Inferior parietal cortex (tissue), 1 donor: Measurements from ENCODE around the gene KDM5C.

Source experiments
- DNase-seq: peaks from one replicate; pipeline ENCODE4 v3.0.0-alpha.2; 2016; ENCODE audit errors: extremely low spot score

Gene KDM5C

DNA sequence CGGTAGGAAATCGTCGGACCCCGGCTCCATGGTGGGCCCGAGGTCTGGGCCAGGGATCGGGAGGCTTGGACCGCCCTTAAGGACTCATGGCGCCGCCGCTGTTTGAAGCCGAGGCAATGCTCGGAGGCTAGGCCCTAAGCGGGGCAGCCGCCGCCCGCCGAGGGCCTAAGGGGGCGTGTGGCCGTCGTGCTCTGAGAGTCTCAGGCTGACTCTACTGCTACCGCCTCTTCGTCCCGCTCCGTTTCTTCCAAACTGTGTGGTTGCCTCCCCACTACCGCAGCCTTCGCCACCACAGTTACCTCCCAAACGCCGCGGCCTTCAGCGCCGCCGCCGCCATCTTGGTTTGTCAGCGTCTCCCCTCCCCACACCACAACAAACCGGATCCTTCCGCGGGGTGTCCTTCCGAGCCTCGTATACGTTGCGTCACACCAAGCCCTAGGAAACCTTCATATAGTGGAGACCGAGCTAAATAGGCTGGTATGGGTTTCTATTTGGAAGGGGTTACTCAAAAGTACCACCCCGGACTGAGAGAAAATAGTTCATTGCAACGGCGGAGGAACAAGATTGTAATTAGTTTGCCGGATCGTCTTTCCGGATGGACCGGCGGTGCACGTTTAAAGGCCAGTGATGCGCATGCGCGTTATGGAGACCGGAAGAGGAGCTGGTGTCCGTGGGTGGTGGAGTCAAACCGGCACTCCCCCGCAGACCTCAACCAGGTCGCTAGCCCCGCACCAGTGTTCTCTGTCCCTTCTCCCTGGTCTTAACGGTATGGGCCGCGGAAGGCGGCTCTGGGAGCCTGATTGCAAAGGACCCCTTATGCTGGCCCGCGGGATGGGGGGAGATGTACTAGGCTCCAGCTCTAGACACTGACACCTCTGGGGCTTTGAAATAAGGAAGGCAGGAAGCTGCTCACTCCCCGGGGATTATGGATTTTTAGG is at the start of gene KDM5C:
KDM5C (minus strand) TSS at position 348 of the 938 bp plus-strand sequence; CDS start at position 30, 318 bp downstream.
- peak; percentile 87 for DNase-seq

DNA sequence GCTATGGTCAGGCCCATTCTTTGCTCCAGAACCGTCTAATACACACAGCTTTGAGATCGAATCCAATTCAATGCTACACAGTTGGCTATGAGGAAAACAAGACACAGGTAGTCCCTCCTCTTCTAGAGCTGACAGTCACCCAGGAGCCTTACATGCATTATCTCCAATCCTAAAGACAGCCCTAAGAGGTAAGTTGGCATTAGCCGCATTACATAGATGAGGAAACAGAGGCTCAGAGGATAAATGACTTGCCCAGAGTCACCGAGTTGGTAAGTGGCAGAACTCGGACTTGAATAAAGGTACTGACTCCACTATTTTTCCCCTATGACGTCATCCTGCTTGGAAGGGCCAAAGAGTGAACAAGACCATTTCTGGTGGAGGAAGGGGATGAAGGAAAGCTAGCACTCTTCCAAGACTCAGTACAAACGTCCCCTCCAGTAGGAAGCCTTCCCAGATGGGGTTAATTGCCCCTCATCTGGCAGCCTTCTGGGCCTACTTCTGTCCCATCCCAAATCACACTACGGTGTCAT is 47.9 kb upstream of the KDM5C start:
- no peak for DNase-seq

DNA sequence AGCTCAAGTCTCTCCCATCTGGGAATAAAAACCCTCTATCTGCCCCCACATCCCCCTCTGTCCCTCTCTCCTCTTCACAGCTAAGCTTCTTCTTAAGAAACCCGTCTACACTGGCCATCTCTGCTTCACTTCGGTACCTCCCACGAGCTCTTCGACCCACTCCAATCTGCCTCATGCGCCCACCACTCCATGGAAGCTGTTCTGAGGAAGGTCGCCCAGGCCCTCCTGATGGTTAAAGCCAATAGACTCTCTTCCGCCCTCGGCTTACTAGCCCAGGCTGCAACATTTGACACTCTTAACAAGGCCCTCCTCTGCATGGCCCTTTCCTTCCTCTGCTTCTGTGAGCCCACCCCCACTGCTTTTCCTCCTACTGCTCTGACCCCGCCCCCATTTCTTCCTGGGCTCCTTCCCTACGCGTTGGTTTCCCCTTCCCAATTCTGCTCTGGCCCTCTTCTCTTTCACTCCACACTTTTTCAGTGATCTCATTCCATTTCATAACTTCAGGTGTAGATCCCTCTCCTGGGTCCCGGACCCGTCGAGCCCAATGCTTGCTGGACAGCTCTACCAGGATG is 44.6 kb upstream of the KDM5C start:
- DNase-seq: no peak

- DNase-seq: no peak
These were observed 43.2 kb upstream of the KDM5C start for GRCh38 chrX:53268173-53268572.

- no peak for DNase-seq
These were observed 41.9 kb upstream of the KDM5C start for GRCh38 chrX:53266914-53267313.

DNA sequence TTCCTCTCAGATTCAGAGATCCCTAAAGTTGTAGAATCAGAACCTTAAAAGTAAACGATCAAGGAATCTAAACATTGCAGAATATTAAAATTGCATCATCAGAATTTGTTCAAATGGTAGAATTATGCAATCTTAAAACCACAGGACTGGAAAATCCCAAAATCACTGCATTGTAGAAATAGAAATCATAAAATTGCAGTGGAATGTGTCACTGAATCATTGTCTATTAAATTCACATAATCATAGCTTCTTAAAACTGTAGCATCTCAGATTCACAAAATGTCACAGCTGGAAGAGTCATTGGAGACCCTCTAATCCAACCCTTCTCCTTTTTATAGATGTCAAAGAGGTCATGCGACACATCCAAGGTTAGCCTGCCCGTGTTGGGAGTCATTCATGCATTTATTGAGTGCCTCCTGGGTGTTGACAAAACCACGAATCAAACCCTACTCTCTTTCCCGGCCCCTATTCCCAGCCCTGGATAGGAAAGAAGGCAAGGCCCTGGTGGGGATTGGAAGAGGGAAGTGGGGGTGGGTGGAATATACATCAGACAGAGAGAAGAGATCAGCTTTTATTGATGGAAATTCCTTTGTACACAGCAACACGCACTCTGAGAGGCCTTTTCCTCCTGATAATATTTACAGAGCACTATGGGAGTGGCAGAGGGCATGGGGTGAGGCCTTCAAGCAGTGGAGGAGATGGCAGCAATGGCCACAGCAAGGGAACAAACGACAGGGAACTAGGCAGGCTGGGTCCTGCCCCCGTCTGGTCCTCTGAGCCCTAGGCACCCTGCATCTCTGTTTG is 41.0 kb upstream of the KDM5C start:
- DNase-seq: no peak

DNA sequence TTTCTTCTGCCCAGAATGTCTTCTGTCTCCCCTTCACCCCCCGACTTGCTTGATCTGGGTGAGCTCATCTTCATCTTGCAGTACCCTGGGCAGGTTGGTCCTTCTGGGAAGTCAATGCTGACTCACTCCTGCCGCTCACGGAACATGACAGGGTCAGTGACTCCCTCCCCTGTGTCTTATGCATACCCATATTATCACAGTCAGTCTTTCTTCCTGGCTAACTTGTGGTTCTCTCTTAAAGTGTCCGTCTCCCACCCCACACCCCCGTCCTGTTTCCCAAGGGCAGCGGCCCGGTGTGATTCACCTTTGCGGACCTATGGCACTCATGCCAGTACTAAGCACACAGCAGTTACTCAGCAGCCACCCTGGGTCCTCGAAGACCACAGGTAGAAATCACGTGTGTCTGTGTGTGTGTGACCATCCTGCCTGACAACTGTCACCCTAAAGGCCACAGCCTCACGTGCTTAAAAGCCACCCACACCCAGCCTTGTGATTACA is 38.6 kb upstream of the KDM5C start:
- DNase-seq: no peak

DNA sequence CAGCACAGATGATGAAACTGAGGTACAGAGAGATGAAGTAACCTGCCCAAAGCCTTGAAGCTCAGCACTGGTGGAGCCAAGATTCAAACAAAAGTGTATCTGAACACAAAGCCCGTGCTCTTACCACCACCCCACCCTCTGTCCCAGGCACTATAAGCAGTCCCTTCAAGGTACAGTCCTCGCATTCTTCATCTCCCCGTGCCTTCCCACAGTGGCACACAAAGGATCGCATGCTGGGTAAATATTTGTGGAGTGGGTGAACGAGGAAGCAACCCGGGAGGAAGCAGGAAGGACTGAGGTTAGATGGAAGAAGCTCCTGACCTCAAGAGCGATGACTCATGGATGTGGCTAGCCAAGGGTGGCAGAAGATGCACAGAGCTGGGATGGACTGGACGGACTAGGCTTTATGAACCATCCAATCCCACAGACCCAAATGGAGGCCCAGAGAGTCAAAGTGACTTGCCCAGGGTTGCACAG is 37.9 kb upstream of the KDM5C start:
- no peak for DNase-seq

- DNase-seq: no peak
These were observed 37.3 kb upstream of the KDM5C start for GRCh38 chrX:53262189-53262917.

DNA sequence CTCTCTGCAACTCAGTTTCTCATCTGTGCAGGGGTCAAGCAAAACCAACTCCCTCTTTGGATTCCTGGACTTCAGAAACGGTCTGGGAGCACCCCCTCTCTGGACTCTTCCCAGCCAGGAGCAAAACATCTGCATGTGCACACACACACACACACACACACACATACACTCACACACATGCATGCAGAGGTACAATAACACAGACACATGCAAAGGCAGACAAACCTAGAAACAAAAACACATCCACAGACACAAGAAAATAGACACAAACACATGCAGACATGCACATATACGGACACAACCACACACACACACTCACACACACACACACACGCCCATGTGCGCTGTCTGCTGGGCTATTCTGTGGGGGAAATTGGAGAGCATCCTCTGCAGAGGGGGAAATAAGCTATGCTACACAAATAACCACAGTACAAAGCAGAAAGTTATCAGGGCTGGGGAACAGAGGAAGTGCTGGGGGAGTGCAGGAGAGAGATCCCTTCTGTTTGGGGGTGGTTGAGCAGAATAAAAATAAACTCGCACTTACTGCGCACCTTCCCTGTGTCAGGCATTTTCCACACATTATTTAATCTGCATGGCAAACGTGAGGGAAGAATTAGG is 36.5 kb upstream of the KDM5C start:
- DNase-seq: no peak

DNA sequence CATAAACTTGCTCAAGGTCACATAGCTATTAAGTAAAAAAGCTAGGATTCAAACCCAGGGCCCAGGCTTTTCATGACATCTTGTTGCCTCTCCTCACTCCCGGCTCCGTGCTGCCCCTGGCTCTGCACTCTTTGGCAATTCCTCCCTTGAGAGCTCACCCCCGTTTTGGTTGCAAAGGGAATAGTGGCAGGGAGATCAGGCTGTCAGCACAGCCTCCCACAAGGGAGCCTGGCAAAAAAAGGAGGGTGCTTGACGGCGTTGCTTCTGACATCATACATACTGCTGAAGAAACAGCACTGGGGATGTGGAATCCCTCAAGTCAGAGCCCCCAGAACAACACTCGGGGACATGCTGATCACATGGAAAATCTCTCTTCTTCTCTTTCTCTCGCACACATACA is 35.8 kb upstream of the KDM5C start:
- no peak for DNase-seq

DNA sequence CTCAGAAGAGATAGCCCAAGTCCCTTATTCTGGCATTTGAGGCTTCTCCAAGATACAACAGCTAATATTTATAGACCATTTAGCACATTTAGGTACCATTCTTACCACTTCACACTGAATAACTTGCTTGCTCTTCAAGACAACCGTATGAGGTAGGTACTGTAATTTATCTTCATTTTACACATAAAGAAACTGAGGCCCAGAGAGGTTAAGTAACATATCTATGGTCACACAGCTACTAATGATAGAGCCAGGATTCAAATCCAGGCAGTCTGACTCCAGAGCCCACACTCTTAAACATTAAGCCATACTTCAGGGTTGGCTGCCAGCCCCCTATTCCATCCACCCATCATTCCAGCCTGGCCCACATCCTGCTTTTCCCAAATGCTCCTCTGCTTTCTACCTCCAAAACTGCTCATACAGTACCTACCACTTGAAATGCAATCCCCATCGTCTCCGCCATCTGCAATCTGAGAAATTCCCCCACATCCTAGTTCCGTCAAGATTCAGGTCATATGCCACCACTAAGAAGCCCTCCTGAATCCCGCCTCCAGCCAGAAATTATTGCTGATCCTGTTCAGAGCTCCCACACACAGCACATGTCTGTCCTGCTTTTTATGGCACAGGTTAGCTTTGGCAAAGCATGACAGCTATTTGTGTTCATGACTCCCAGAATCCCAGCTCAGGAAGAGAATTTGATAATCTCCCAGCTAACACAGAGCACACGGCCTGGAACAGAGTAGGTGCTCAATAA is 32.8 kb upstream of the KDM5C start:
- no peak for DNase-seq

DNA sequence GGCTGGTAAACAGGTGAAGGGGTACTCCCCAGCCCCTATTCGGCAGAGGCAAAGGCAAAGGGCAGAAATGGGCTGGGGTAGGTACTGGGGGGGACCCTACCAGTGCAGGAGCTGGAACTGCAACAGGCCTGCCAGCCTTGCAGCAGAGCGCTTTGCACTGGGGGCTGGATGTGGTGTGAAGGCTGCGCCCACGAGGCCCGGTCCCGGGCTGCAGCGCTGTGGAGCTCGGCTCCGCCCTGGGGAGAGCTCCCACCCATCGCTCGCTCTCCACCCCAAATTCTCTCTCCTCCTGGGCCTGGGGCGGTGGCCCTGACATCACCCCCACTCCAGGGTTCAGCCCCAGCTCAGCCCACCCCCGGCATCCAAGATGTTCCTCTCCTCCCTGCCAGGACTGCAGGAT is 32.2 kb upstream of the KDM5C start:
- no peak for DNase-seq

- DNase-seq: no peak
These were observed 31.5 kb upstream of the KDM5C start for GRCh38 chrX:53256446-53257041.

GRCh38 chrX:53255738-53256191 is 30.8 kb upstream of the KDM5C start:
- no peak for DNase-seq

DNA sequence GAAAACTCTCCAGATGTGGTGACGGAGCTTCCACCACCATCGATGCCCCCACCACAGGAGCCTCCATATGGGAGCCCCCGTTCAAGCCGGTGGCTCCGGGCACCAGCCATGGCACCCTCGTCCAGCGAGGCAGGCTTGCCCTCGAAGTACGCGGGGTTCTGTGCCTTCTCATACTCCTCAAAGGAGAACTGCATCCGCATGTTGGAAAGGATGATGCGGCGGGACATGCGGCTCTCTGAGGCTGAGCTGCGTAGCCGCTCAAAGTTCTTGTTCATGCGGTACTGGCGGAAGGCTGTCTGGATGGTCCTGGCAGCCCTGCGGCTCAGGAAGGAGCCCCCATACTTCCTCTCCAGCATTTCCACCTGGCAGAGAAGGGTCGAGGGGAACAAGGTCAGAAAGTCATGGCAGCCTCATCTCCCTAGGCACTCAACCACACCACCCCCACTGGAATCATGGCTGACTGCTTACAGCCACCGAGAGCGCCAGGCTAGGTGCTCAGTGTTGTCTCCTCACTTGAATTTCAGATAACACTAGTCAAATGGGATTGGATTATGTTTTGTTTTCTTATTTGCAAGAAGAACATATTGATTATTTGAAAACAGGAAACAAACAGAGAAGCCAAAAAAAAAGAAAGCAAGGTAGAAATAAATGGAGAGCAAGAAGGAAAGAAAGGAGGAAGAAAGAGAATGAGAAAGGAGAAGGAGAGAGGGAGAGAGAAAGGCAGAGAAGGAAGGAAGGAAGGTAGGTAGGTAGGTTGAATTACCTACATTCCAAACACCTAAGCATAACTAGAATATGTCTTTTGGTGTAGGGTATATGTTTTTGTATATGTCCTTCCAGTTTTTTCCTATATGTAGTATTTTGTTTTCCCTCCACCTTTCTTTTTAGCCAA is 29.8 kb upstream of the KDM5C start:
- no peak for DNase-seq

DNA sequence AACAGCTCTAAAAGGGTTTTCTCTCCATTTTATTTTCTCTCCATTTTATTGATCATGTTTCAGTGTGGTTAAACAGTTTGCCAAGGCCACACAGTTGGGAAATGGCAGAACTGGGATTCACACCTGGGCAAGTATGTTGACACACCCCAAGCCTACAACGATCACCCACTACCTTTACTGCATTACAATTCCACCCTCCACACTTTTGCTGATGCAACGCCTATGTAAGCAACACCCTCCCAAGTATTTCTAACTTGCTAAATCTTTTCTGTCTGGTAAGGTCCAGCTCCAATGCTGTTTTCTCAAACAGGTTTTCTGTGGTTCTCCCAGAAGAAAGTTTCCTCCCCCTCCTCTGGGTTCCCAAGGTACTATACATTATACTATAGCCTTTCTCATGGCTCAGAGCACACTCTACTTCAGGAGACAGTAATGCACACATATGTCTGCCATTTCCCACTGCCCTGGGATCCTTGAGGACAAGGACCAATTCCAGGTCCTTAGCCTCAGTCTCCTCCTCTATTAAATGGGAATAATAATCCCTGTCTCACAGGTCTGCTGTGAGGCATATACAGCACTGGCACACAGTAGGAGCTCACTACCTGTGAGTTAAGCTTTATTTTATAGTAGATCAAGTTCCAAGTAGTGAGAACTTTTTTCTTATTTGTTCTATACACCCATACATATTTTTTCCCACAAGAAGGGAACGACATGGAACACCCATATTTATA is 28.4 kb upstream of the KDM5C start:
- no peak for DNase-seq

- no peak for DNase-seq
These were observed 26.3 kb upstream of the KDM5C start for GRCh38 chrX:53251307-53251706.
